Panc1 (cell line): ENCODE data around the gene MAP3K4. TPM values are rescaled to one million over a fixed set of nuclear protein-coding genes. Genes with fewer than 3 reads are reported as not detected.

Experiments used
- ATAC-seq: fragments of 200-7000 bp; cut with Tn5 transposase; 2 replicates; pipeline ENCODE4 v1.9.1; 2020; ENCODE audit warnings: mild to moderate bottlenecking, moderate library complexity
- BruUV-seq: library from RNA; stranded (reverse); fragments of 400-500 nt; replicated peaks from 2 replicates; lab custom pipeline; 2021; lab: Mats Ljungman, UMichigan
- CTCF ChIA-PET: fragments of 300-600 bp; sonication (Branson Sonifier 250); formaldehyde crosslinking; loops from one replicate; lab custom pipeline; 2022; ENCODE audit warnings: antibody characterized with exemption; lab: Charles Lee
- POLR2A ChIA-PET: fragments of 300-600 bp; sonication (Branson Sonifier 250); formaldehyde crosslinking; loops from one replicate; lab custom pipeline; 2022; ENCODE audit warnings: antibody characterized with exemption; lab: Charles Lee
- DNase-seq: peaks from one replicate; pipeline ENCODE4 v3.0.0-alpha.2; 2010; ENCODE audit warnings: low read depth, low spot score
- H3K27ac ChIP-seq: 2 replicates; pipeline ENCODE4 v1.5.1; 2011; ENCODE audit warnings: mild to moderate bottlenecking, low read length, inconsistent platforms
- H3K27me3 ChIP-seq: fragments of 200-500 bp; sonication (Bioruptor generic); 2 replicates; pipeline ENCODE4 v1.6.0; 2014; ENCODE audit warnings: low read length, inconsistent platforms; ENCODE audit not compliant: control insufficient read depth, insufficient read depth
- H3K36me3 ChIP-seq: fragments of 200-500 bp; sonication (Bioruptor generic); 2 replicates; pipeline ENCODE4 v1.5.1; 2014; ENCODE audit warnings: inconsistent platforms, mild to moderate bottlenecking, low read length, moderate library complexity; ENCODE audit not compliant: control insufficient read depth, insufficient read depth
- H3K4me1 ChIP-seq: 2 replicates; pipeline ENCODE4 v1.5.1; 2011; ENCODE audit warnings: inconsistent platforms, mild to moderate bottlenecking, low read length, moderate library complexity; ENCODE audit not compliant: control insufficient read depth, insufficient read depth
- H3K4me3 ChIP-seq, 2 experiments: 2 replicates each; pipeline ENCODE4 v1.5.1; 2011 to 2012; ENCODE audit warnings: low read depth in 2 of 2, low read length in 2 of 2, mild to moderate bottlenecking in 2 of 2, inconsistent platforms in 1 of 2, moderate library complexity in 1 of 2
- H3K9me3 ChIP-seq: fragments of 200-500 bp; sonication (Bioruptor generic); 2 replicates; pipeline ENCODE4 v1.5.1; 2014; ENCODE audit warnings: low read depth, mild to moderate bottlenecking, inconsistent platforms, low read length, moderate library complexity; ENCODE audit not compliant: control insufficient read depth, insufficient read depth
- CTCF ChIP-seq: fragments of 450-650 bp; IDR thresholded peaks from 2 replicates; pipeline ENCODE4 v1.5.1; 2017; ENCODE audit warnings: mild to moderate bottlenecking
- POLR2AphosphoS5 ChIP-seq: IDR thresholded peaks from 2 replicates; pipeline ENCODE4 v1.6.1; 2012; ENCODE audit warnings: mild to moderate bottlenecking, low read depth, low read length, moderate library complexity
- SIN3A ChIP-seq: IDR thresholded peaks from 2 replicates; pipeline ENCODE4 v1.6.1; 2012; ENCODE audit warnings: low read depth, mild to moderate bottlenecking, low read length, moderate library complexity, borderline replicate concordance; ENCODE audit not compliant: insufficient read depth
- TCF7L2 ChIP-seq: IDR thresholded peaks from 2 replicates; pipeline ENCODE4 v1.6.1; 2011; ENCODE audit warnings: mild to moderate bottlenecking, low read depth, low read length, inconsistent platforms
- in situ Hi-C: cut with HindIII; loops from 2 replicates; pipeline ENCODE4 v1.10.0; 2016; ENCODE audit warnings: low sequenced_read_pairs, low pct_unique_long_range_greater_than_20kb
- intact Hi-C: fragments of 100-400 bp; cut with micrococcal nuclease; formaldehyde crosslinking; loops from one replicate; pipeline ENCODE4 v1.10.0; 2022; ENCODE audit not compliant: unreplicated experiment
- total RNA-seq: library from RNA; stranded (reverse); gene quantifications from one replicate; pipeline ENCODE4 v1.2.1, GENCODE V29; 2021; ENCODE audit not compliant: unreplicated experiment
- TF ChIP-seq, protein P1 (sequence below), 2 experiments: IDR thresholded peaks; 2 replicates each; pipeline ENCODE4 v1.6.1; 2011 to 2012; ENCODE audit warnings: low read depth in 2 of 2, control low read depth in 1 of 2, low read length in 1 of 2, mild to moderate bottlenecking in 1 of 2, moderate library complexity in 1 of 2; ENCODE audit not compliant: insufficient read depth in 1 of 2

Gene MAP3K4
- total RNA-seq, 1 experiment from 2014 or later = 49.3 TPM

GRCh38 chr6:161095916-161096315 lies 104.3 kb downstream of the MAP3K4 start:
- in situ Hi-C loops (no loop called here), intact Hi-C loops (loop anchor here (10.0 kb wide), 1 partner anchor 161 kb away; no protein-coding TSS in a partner anchor)
- POLR2A ChIA-PET = no interaction called here
- Histone ChIP-seq H3K4me1 (no peaks in the 10 kb centered on the region), H3K27me3 (no peaks in the 10 kb centered on the region), H3K4me3 (no peak overlapping the region), H3K36me3 (peaks cover 34% of the 10 kb centered on the region), H3K27ac (no peak overlapping the region), H3K9me3 (no peaks in the 10 kb centered on the region)
- DNase-seq (no peak), ATAC-seq (no peak)
- CTCF ChIA-PET = no interaction called here
- BruUV-seq = no TSS peak
- TF ChIP-seq SIN3A = no peak
- TF ChIP-seq, protein P1, sequence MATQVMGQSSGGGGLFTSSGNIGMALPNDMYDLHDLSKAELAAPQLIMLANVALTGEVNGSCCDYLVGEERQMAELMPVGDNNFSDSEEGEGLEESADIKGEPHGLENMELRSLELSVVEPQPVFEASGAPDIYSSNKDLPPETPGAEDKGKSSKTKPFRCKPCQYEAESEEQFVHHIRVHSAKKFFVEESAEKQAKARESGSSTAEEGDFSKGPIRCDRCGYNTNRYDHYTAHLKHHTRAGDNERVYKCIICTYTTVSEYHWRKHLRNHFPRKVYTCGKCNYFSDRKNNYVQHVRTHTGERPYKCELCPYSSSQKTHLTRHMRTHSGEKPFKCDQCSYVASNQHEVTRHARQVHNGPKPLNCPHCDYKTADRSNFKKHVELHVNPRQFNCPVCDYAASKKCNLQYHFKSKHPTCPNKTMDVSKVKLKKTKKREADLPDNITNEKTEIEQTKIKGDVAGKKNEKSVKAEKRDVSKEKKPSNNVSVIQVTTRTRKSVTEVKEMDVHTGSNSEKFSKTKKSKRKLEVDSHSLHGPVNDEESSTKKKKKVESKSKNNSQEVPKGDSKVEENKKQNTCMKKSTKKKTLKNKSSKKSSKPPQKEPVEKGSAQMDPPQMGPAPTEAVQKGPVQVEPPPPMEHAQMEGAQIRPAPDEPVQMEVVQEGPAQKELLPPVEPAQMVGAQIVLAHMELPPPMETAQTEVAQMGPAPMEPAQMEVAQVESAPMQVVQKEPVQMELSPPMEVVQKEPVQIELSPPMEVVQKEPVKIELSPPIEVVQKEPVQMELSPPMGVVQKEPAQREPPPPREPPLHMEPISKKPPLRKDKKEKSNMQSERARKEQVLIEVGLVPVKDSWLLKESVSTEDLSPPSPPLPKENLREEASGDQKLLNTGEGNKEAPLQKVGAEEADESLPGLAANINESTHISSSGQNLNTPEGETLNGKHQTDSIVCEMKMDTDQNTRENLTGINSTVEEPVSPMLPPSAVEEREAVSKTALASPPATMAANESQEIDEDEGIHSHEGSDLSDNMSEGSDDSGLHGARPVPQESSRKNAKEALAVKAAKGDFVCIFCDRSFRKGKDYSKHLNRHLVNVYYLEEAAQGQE (IDR thresholded peaks at IDR 0.05; ENCODE audit: insufficient read depth in 1 of 2, low read depth in 2 of 2, low read length in 1 of 2) = no peak
- no peak for TF ChIP-seq POLR2AphosphoS5
- TF ChIP-seq TCF7L2 = no peak
- TF ChIP-seq CTCF = no peak

- no peak for ATAC-seq
- H3K36me3 ChIP-seq = peaks cover 18% of the 10 kb centered on the region
Observed at GRCh38 chr6:161100072-161100471, 108.5 kb downstream of the MAP3K4 start.

More at GRCh38 chr6:161100072-161100471, 108.5 kb downstream of the MAP3K4 start:
- no peaks in the 10 kb centered on the region for H3K4me1 ChIP-seq
- CTCF ChIA-PET = interaction anchor here (1.9 kb wide), 1 partner anchor 271 kb away, joined by 6 read pairs; no protein-coding TSS in a partner anchor
- no peak overlapping the region for H3K4me3 ChIP-seq
- no TSS peak for BruUV-seq
- POLR2A ChIA-PET = no interaction called here
- H3K9me3 ChIP-seq = no peaks in the 10 kb centered on the region
- TF ChIP-seq SIN3A (no peak), POLR2AphosphoS5 (no peak), TCF7L2 (no peak), CTCF (no peak)
- TF ChIP-seq, protein P1 (IDR thresholded peaks at IDR 0.05; ENCODE audit: insufficient read depth in 1 of 2, low read depth in 2 of 2, low read length in 1 of 2) = no peak
- no peaks in the 10 kb centered on the region for H3K27me3 ChIP-seq
- in situ Hi-C loops = no loop called here
- H3K27ac ChIP-seq = no peak overlapping the region
- no peak for DNase-seq
- intact Hi-C loops = loop anchor here (5.0 kb wide), 1 partner anchor 272 kb away; no protein-coding TSS in a partner anchor
